GM12873 (cell line): Measurements from ENCODE around the gene C3orf80.

Source experiments
- TF ChIP-seq, protein P1 (sequence below): IDR thresholded peaks from 2 replicates; pipeline ENCODE4 v1.5.1; 2012; ENCODE audit warnings: low read depth, mild to moderate bottlenecking, moderate library complexity, low read length, control low read depth; ENCODE audit not compliant: insufficient read depth; ENCODE audit errors: missing control alignments

Gene C3orf80

DNA sequence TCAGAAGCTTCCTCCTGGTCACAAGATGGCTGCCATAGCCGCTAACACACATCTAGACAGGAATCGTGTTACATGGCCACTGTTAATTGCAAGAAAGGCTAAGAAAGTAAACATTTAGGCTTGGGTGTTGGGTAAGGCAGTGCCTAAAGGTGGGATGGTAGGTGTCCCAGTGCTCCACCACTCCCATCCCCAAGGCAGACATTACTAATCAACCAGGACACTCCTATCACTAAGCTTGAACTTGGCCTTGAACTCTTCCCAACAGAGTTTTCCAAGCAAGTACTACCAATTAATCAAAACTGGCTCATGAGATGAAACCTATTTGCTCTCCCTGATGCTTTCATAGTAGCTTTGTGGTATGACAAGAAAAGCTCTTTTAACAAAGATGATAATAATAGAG lies 37.9 kb upstream of the C3orf80 start:
- TF ChIP-seq, protein P1, sequence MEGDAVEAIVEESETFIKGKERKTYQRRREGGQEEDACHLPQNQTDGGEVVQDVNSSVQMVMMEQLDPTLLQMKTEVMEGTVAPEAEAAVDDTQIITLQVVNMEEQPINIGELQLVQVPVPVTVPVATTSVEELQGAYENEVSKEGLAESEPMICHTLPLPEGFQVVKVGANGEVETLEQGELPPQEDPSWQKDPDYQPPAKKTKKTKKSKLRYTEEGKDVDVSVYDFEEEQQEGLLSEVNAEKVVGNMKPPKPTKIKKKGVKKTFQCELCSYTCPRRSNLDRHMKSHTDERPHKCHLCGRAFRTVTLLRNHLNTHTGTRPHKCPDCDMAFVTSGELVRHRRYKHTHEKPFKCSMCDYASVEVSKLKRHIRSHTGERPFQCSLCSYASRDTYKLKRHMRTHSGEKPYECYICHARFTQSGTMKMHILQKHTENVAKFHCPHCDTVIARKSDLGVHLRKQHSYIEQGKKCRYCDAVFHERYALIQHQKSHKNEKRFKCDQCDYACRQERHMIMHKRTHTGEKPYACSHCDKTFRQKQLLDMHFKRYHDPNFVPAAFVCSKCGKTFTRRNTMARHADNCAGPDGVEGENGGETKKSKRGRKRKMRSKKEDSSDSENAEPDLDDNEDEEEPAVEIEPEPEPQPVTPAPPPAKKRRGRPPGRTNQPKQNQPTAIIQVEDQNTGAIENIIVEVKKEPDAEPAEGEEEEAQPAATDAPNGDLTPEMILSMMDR = no peak

GRCh38 chr3:160192310-160193029 lies 32.8 kb upstream of the C3orf80 start:
- TF ChIP-seq, protein P1 = no peak

GRCh38 chr3:160193644-160194192 lies 31.5 kb upstream of the C3orf80 start:
- TF ChIP-seq, protein P1 = no peak

DNA sequence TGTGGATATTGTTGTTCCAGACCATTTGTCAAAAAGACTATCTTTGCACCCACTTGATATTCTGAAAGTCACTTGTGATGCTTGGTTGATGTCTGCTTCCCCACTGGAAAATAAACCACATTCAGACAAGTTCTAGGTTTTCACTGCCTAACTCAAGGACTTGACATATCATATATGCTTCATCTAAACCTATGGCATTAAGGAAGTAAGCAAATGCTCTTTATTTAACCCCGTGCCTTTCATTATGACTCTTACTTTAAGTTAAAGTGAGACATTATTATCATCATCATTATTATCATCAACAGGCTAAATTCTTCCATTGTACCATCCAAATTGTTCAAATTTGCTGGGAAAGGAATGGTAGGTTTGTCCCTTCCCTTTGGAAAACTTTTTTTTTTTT lies 30.8 kb upstream of the C3orf80 start:
- TF ChIP-seq, protein P1 = no peak

DNA sequence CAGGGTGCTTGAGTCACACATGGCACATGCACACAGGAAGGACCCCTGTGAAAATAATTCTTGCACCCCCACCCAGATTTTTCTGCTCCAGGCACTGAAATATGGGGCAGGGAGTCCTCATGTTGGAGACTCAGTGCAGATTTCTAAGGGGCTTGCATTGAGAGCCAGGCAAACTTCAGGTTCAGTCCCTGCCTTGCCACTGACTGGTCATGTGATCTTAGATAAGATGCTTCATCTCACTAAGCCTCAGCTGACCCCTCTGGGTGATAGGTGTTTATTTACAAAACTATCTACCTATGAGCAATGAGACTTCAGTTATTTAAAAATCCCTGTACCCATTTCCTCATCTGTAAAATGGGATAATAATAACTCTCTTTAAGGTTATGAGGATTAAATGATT lies 30.1 kb upstream of the C3orf80 start:
- TF ChIP-seq, protein P1 = no peak

DNA sequence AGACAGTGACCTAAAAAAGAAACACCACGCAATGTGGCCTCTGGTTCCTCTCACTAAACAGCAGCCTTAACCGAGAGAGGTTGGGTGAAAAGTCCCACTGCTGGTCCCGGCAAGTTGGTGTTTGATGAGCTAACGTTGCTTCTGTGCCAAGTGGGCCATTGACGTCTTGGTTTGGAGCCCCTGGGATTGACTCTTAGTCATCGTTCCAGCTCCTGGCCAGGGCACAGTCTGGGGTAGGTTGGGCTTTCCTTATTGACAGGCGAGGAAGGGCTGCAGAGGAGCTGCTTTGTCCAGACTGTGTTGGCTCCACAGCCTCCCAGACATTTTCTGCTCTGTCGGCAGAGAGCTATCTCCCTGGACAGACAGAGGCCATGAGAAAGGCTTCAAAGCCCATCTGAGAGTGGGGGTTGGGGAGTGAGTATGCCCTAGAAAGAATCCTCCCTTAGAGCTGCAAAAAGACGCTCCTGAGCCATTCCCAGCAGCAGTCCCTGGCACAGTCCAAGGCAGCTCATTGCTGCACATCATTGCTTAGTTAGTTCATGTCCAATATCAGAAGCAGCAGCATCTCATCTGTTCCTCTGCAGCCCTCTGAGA lies 28.6 kb upstream of the C3orf80 start:
- TF ChIP-seq, protein P1 = no peak

DNA sequence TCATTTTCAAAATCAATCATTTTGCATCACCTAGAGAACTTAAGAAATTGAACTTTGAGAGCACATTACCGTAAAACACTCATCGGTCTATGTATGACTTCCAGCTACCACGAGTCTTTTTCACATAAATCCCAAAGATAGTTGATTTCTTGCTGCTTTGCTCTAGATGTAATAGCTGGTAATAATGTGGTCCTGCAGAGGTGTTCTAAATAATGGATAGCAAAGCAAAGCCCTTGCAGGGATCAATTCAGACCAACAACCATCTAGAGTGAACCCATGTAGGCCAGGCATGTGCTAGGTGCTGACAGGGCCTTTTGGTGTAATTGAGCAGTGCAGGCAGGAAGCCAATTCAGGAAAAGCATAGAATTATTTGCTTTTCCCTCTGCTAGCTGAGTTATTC lies 26.1 kb upstream of the C3orf80 start:
- TF ChIP-seq, protein P1 = no peak
